NCI-H345 treated with DMSO at 0.1 percent for 48 hours (cell line): Measurements from ENCODE around the gene NCLN.
A peak's percentile ranks its signal among the peaks of the same experiment; 100 is the strongest.
"Not testable (repeated sequence)": the region's sequence is repeated elsewhere in the genome, so short reads cannot be mapped to it uniquely, and the experiment has no call there.

ENCODE experiments used
- DNase-seq: peaks from one replicate; lab custom pipeline; 2025; ENCODE audit not compliant: unreplicated experiment; lab: John Stamatoyannopoulos, UW

Gene NCLN

GRCh38 chr19:3224346-3225168, 38.8 kb downstream of the NCLN start, which contains the start of gene CELF5:
Gene CELF5 (plus strand): TSS chr19:3224661. CDS start chr19:3224740, 79 bp downstream.
- DNase-seq: peak; percentile 27

- no peak for DNase-seq
Measured at GRCh38 chr19:3225169-3225485, 39.4 kb downstream of the NCLN start.

- no peak for DNase-seq
Measured at GRCh38 chr19:3225677-3226093, 40.0 kb downstream of the NCLN start.

- DNase-seq: no peak
Measured at GRCh38 chr19:3227054-3227626, 41.4 kb downstream of the NCLN start.

- DNase-seq: no peak
Measured at GRCh38 chr19:3229346-3229743, 43.6 kb downstream of the NCLN start.

- no peak for DNase-seq
Measured at GRCh38 chr19:3229888-3230496, 44.3 kb downstream of the NCLN start.

- no peak for DNase-seq
Measured at GRCh38 chr19:3231288-3231687, 45.6 kb downstream of the NCLN start.

GRCh38 chr19:3233116-3233515, 47.4 kb downstream of the NCLN start:
- DNase-seq: no peak

- DNase-seq: no peak
Measured at GRCh38 chr19:3233831-3234230, 48.1 kb downstream of the NCLN start.

GRCh38 chr19:3234800-3235199, 49.1 kb downstream of the NCLN start:
- DNase-seq: no peak

GRCh38 chr19:3235604-3236003, 49.9 kb downstream of the NCLN start:
- not testable (repeated sequence) for DNase-seq

GRCh38 chr19:3236272-3236671, 50.5 kb downstream of the NCLN start:
- DNase-seq: no peak

- DNase-seq: no peak
Measured at GRCh38 chr19:3238066-3238561, 52.4 kb downstream of the NCLN start.

GRCh38 chr19:3239367-3239766, 53.6 kb downstream of the NCLN start:
- no peak for DNase-seq

GRCh38 chr19:3243819-3244700, 58.3 kb downstream of the NCLN start:
- no peak for DNase-seq

GRCh38 chr19:3245050-3245449, 59.3 kb downstream of the NCLN start:
- no peak for DNase-seq

GRCh38 chr19:3248728-3249326, 63.1 kb downstream of the NCLN start:
- DNase-seq: no peak

- DNase-seq: no peak
Measured at GRCh38 chr19:3249408-3249807, 63.7 kb downstream of the NCLN start.

GRCh38 chr19:3250675-3251074, 64.9 kb downstream of the NCLN start:
- DNase-seq: no peak

- no peak for DNase-seq
Measured at GRCh38 chr19:3251229-3251628, 65.5 kb downstream of the NCLN start.

- DNase-seq: no peak
Measured at GRCh38 chr19:3252650-3253049, 66.9 kb downstream of the NCLN start.
